GM19468 (cell line): ENCODE measurements around the gene TEX11.
"Not testable (repeated sequence)": the region's sequence is repeated elsewhere in the genome, so short reads cannot be mapped to it uniquely, and the experiment has no call there.

ENCODE experiments used
- ATAC-seq: cut with Tn5 transposase; IDR thresholded peaks from one replicate; pipeline ENCODE4 v1.9.1; 2021; ENCODE audit warnings: mild to moderate bottlenecking, moderate library complexity, moderate number of reproducible peaks; ENCODE audit not compliant: unreplicated experiment; ENCODE audit errors: extremely low read depth

The TEX11 gene

GRCh38 chrX:70908541-70908940, at the start of gene TEX11:
TEX11 (minus strand) TSS chrX:70908711; CDS start chrX:70907789, 922 bp downstream.
- ATAC-seq = no peak

- ATAC-seq = no peak
These were observed 46.4 kb upstream of the TEX11 start for GRCh38 chrX:70954871-70955270.

DNA sequence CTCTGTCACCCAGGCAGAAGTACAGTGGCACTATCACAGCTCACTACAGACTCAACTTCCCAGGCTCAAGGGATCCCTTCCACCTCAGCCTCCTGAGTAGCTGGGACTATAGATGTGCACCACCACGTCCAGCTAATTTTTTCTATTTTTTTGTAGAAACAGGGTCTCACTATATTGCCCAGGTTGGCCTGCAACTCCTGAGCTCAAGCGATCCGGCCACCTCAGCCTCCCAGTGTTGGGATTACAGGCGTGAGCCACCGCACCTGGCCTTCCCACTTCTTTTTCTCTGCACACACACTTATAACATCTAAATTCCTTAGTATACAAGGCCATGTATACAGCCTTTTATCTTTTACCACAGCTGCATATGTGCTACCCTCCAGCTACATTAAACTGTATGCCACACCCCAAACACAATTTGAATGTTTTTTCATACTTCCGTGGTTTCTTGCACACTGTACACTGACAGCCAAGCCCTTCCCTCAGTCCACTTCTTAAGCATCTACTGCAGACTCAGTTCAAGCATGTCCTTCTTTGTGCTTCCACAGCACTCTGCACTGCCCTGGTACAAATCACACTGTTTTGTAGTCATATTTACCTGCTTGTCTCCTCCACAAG, 15.9 kb upstream of the TEX11 start:
- no peak for ATAC-seq

DNA sequence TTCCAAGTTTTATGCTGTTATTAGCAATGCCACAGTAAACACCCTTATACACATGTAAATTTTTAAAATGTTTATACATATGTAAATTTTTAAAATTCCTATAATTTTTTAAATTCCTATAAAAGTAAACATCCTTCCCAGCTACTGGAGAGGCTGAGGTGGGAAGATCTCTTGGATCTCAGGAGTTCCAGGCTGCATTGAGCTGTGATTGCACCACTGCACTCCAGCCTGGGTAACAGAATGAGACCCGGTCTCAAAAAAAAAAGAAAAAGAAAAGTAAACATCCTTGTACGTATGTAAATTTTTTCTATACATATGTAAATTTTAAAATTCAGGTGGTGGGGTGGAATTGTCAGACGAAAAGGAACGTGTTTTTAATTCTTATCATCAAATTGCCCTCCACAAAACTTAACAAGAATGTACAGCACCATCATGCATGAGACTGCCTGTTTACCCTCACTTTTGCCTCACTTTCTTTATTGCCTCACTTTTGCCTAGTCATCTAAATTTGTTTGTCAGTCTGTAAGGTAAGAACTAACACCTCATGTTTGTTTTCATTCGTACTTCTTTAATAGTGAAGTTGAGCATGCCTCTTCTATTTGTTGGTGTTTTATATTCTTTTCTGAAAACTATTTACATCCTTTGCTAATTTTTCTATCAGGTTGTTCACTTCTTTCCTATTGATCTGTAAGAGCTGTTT, 14.4 kb upstream of the TEX11 start:
- no peak for ATAC-seq

DNA sequence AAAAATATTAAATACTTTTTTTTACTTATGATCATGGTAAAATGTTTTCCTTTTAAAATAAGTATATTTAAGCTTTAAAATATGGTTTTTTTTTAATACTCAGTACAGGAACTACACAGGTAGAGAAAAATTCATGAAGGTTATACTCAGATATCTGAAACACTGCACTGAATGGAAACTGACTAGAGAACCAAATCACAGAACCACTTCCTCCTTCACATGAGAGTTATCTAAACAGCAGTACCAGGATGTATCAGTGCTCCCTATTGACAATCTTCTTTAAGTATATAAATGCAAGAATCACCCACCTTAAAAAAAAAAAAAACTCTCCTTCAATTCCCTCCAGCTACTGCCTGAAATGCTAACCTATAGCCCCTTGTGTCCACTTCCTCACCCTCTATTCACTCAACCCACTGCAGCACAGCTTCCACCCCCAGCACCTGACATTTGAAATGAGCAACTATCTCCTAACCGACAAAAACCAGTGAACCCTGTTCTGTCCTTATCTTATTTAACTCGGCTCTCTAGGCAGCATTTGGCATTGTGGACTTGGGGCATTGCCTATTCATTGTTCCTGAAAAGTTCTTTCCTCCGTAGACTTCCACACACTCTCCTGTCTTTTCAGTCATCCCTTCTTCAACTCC, 13.3 kb upstream of the TEX11 start:
- no peak for ATAC-seq

GRCh38 chrX:70916754-70917153, 8.2 kb upstream of the TEX11 start:
- ATAC-seq = no peak

- no peak for ATAC-seq
These were observed 611 bp downstream of the TEX11 start for GRCh38 chrX:70907900-70908299.

DNA sequence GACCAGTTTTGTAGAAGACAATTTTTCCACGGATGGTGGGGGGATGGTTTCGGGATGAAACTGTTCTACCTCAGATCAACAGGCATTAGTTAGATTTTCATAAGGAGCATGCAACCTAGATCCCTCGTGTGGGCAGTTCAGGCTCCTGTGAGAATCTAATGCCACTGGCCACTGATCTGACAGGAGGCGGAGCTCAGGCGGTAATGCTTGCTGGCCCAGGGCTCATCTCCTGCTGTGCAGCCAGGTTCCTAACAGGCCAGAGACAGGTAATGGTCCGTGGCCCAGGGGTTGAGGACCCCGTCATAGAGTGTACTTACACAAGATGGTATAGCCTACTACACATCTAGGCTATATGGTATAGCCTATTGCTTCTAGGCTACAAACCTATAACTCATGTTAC, 7.0 kb downstream of the TEX11 start:
- no peak for ATAC-seq

DNA sequence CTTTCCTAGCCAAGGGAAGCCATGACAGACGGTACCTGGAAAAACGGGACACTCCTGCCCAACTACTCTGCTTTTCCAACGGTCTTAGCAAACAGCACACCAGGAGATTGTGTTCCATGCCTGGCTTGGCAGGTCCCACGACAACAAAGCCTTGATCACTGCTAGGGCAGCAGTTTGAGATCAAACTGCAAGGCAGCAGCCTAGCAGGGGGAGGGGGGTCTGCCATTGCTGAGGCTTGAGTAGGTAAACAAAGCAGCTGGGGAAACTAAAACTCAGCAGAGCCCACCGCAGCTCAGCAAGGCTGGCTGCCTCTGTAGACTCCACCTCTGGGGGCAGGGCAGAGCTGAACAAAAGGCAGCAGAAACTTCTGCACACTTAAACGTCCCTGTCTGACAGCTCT, 18.1 kb downstream of the TEX11 start:
- ATAC-seq = not testable (repeated sequence)

DNA sequence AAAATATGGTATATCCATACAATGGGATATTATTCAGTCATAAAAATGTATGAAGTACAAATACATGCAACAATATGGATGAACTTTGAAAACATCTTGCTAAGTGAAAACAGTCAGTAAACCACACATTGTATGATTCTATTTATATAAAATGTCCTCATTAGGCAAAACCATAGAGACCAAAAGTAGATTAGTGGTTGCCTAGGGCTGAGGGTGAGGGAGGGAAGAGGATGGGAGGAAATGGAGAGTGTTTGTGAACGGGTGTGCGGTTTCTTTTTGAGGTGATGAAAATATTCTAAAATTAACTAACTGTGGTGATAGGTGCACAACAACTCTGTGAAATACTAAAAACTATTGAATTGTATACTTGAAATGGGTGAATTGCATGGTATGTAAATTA, 29.6 kb downstream of the TEX11 start:
- no peak for ATAC-seq

- no peak for ATAC-seq
These were observed 56.2 kb downstream of the TEX11 start for GRCh38 chrX:70852294-70852693.

GRCh38 chrX:70844081-70844480, 64.4 kb downstream of the TEX11 start:
- ATAC-seq = not testable (repeated sequence)

GRCh38 chrX:70843620-70844019, 64.9 kb downstream of the TEX11 start:
- ATAC-seq = not testable (repeated sequence)

- no peak for ATAC-seq
These were observed 73.9 kb downstream of the TEX11 start for GRCh38 chrX:70834589-70834988.

- ATAC-seq = no peak
These were observed 81.8 kb downstream of the TEX11 start for GRCh38 chrX:70826715-70827114.

DNA sequence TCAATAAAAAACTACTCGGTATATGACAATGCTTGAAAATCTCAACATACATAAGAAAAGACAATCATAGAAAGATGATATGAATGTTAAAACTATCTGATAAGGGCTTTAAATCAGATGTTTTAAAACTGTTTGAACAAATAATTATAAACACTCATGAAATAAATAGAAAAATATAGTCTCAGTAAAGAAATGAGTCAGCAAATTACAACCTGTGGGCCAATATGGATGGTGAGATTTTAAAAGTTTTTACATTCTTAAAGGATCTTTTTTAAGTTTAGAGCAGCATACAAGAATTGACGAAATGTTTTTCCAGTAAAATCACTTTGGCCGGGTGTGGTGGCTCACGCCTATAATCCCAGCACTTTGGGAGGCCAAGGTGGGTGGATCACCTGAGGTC, 83.1 kb downstream of the TEX11 start:
- ATAC-seq = no peak

GRCh38 chrX:70808942-70809940, 99.3 kb downstream of the TEX11 start:
- no peak for ATAC-seq

- no peak for ATAC-seq
These were observed 102.4 kb downstream of the TEX11 start for GRCh38 chrX:70806081-70806480.

DNA sequence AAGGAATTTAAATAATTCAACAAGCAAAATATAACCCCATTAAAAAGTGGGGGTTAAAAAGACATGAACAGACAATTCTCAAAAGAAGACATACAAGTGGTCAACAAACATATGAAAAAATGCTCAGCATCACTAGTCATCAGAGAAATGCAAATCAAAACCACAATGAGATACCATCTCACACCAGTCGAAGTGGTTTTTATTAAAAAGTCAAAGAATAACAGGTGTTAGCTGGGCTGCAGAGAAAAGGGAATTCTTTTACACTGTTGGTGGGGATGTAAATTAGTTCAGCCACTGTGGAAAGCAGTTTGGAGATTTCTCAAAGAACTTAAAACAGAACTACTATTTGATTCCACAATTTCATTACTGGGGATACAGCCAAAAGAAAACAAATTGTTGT, 111.8 kb downstream of the TEX11 start:
- not testable (repeated sequence) for ATAC-seq

GRCh38 chrX:70774223-70774622, 134.3 kb downstream of the TEX11 start:
- no peak for ATAC-seq
